ENCODE results near the gene SMG5. TPM values are rescaled to one million over a fixed set of nuclear protein-coding genes. Genes with fewer than 3 reads are reported as not detected.

The SMG5 gene
- total RNA-seq, 2 donors from 2014 or later, result 65.2 to 107 TPM

GRCh38 chr1:156270314-156270713 is 12.3 kb downstream of the SMG5 start:
- no peaks in the 10 kb centered on the region for H3K27me3 ChIP-seq
- no peaks in the 10 kb centered on the region for H3K9me3 ChIP-seq
- H3K9ac ChIP-seq (ENCODE audit: low read depth in 2 of 2, low read length in 2 of 2), result no peak overlapping the region
- H3K4me1 ChIP-seq, result no peaks in the 10 kb centered on the region
- no peak overlapping the region for H3K4me3 ChIP-seq
- H3K27ac ChIP-seq, result no peak overlapping the region
- intact Hi-C loops (cut with DNase I), result no loop called here
- TF ChIP-seq CTCF (IDR thresholded peaks at IDR 0.05), result no peak
- no peak for DNase-seq
- H3K36me3 ChIP-seq, result peaks cover 49% of the 10 kb centered on the region

DNA sequence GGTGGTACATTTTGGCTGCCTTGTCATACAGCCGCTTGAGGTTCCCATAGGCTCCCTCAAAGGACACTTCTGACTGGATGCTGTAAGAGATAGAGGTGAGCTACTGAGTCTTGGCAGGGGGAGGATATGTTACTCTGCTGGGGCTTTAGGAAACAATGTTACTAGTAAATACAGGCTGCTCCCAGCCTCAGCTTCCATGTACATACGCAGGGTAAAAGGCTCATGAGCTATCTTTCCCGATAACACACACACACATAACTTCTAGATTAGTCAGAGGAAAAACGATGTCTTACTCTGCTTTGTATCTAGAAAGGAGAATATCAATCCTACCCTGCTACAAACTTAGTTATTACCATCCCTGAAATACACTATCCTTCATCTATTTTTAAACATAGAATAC is 14.3 kb downstream of the SMG5 start:
- Histone ChIP-seq H3K27me3 (no peaks in the 10 kb centered on the region), H3K4me3 (no peak overlapping the region), H3K9me3 (no peaks in the 10 kb centered on the region), H3K4me1 (no peaks in the 10 kb centered on the region), H3K27ac (no peak overlapping the region), H3K9ac (ENCODE audit: low read depth in 2 of 2, low read length in 2 of 2) (no peak overlapping the region), H3K36me3 (peaks cover 45% of the 10 kb centered on the region)
- intact Hi-C loops (cut with DNase I), result no loop called here
- DNase-seq, result no peak
- TF ChIP-seq CTCF (IDR thresholded peaks at IDR 0.05), result no peak

GRCh38 chr1:156266051-156266450 is 16.6 kb downstream of the SMG5 start:
- intact Hi-C loops (cut with DNase I), result no loop called here
- Histone ChIP-seq H3K4me1 (no peaks in the 10 kb centered on the region), H3K9ac (ENCODE audit: low read depth in 2 of 2, low read length in 2 of 2) (no peak overlapping the region), H3K4me3 (no peak overlapping the region), H3K27me3 (no peaks in the 10 kb centered on the region), H3K36me3 (peaks cover 40% of the 10 kb centered on the region), H3K27ac (no peak overlapping the region), H3K9me3 (no peaks in the 10 kb centered on the region)
- no peak for DNase-seq
- no peak for TF ChIP-seq CTCF (IDR thresholded peaks at IDR 0.05)

DNA sequence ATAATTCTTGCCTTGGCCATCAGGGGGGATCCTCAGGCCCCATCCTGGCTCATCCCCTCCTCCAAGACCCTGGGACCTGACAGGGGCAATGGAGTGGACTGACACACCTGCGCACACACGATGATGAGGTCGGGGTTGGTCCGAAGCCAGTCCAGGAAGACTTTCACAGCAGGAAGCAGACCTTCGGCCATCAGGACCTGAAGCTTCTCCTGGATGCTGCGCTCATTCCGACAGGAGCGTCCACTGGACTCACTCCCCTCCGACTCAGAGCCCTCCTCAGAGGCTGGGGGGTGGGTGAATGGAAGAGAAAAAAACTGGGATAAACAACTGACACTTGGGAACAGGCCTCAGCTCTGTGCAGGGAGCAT is 19.4 kb downstream of the SMG5 start:
- no peaks in the 10 kb centered on the region for H3K9me3 ChIP-seq
- H3K27me3 ChIP-seq, result no peaks in the 10 kb centered on the region
- intact Hi-C loops (cut with DNase I), result no loop called here
- TF ChIP-seq CTCF (IDR thresholded peaks at IDR 0.05), result no peak
- H3K9ac ChIP-seq (ENCODE audit: low read depth in 2 of 2, low read length in 2 of 2), result no peak overlapping the region
- no peak overlapping the region for H3K4me3 ChIP-seq
- no peak overlapping the region for H3K27ac ChIP-seq
- H3K36me3 ChIP-seq, result peaks cover 57% of the 10 kb centered on the region
- DNase-seq, result no peak
- H3K4me1 ChIP-seq, result no peaks in the 10 kb centered on the region

DNA sequence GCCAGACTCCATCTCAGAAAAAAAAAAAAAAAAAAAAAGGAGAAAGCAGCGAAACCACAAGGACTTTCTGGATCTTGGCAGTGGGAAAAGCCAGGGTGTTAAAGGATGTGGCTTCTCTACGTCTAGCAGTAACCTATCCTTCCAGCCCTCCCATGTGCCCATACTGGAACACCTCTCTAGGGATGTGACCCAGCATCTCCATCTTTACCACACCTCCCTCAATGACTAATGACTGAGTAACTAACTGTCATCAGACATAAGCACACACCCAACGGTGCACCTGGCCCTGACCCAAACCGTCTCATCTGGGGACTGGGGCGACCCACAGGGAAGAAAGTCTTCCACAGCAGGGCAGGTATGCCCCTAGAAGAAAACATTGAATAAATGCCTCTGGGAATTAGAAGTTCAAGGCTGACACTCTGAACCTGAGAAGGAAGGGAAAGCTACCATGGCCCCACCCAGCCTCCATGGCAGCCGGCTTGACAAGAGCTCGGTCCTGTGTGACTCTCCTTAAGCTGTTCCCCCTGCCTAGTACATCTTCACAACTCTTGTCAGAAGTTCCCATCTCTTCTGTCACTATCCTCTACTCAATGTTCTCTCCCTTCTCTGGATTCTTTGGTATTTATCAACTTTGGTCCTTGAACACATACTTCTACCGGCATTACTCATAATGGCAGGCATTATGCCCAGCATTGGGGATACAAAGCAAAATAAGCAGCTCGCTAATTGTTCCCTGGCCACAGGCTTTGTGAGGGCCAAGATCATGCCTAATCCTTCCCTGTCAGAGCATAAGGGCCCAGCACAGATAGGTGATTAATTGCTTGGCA is 20.0 kb downstream of the SMG5 start:
- H3K27ac ChIP-seq, result no peak overlapping the region
- H3K9ac ChIP-seq (ENCODE audit: low read depth in 2 of 2, low read length in 2 of 2), result no peak overlapping the region
- H3K4me3 ChIP-seq, result no peak overlapping the region
- no peaks in the 10 kb centered on the region for H3K9me3 ChIP-seq
- intact Hi-C loops (cut with DNase I), result no loop called here
- no peak for DNase-seq
- H3K4me1 ChIP-seq, result no peaks in the 10 kb centered on the region
- TF ChIP-seq CTCF (IDR thresholded peaks at IDR 0.05), result no peak
- peaks cover 57% of the 10 kb centered on the region for H3K36me3 ChIP-seq
- no peaks in the 10 kb centered on the region for H3K27me3 ChIP-seq
